A172 (cell line): Measurements from ENCODE around the gene PCGF5. TPM values are rescaled to one million over a fixed set of nuclear protein-coding genes. Genes with fewer than 3 reads are reported as not detected.
A peak's percentile ranks its signal among the peaks of the same experiment; 100 is the strongest.
"Not testable (repeated sequence)": the region's sequence is repeated elsewhere in the genome, so short reads cannot be mapped to it uniquely, and the experiment has no call there.

ENCODE experiments used
- DNase-seq: peaks from one replicate; pipeline ENCODE4 v3.0.0-alpha.2; 2015; ENCODE audit warnings: low spot score
- total RNA-seq: library from RNA; depleted of rRNA; stranded (reverse); fragments of >200 nt; shearing (Covaris generic); gene quantifications from 2 replicates; pipeline ENCODE4 v1.2.3, GENCODE V29; 2014

PCGF5 gene
- total RNA-seq, 1 experiment from 2014 or later: 33.6 TPM

DNA sequence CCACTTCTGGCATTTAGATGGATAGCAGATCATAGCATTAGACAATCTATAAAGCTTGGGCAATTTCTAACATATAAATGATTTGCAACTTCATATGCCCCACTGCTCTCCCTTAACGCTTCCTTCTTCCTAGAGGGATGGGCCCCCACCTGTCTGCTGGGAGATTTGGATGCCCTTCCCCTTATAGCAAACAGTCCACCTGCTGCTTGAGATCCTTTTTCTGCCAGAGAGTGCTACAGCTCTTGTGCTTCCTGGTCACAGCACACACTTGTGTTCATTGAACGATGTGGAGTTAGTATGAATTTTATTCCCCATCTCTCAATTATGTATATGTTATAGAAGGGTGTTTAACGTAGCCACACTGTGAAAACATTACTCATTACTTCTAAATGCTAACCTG lies 10.4 kb upstream of the PCGF5 start:
- DNase-seq: no peak

DNA sequence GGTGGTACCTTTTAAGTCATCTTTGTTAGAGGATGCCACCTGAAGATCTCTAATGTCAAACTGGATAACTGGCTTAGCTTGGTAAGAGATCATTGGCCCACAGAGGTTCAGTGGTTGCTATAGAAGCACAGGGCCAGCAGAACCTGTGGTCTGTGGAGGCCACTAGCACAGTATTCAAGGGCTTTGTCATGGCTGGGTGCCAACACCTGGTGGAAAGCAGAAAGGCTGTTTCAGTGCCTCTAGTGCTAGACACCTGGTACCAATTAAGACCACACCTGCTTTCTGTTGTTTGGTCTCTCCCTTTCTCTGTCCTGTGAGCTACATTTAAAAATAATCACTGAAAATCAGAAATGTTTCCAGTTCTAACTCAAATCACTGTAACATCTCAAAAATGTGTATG lies 10.0 kb upstream of the PCGF5 start:
- no peak for DNase-seq

GRCh38 chr10:91211675-91212074 lies 8.8 kb upstream of the PCGF5 start:
- DNase-seq: no peak

GRCh38 chr10:91214911-91215310 lies 5.6 kb upstream of the PCGF5 start:
- DNase-seq: no peak

DNA sequence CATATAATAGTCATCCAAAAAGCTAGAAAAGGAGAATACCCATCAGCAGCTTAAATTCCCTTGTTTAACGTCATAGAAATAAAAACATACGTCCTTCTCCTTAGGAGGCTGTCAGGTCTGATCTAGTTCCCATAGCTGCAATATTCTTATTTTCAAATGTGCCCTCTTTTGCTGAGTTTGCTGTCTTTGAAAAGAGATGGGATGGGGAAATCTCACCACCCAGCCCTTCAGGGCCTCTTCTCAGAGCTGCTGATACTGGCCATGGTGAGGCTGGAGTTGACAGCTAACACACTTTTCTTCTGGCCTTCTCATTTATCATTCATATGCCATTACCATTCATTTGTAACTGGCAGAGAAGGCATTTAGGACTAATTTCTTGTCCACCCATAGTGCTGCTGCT lies 5.1 kb upstream of the PCGF5 start:
- DNase-seq: no peak

GRCh38 chr10:91219371-91220193 lies 881 bp upstream of the PCGF5 start:
- DNase-seq: no peak

DNA sequence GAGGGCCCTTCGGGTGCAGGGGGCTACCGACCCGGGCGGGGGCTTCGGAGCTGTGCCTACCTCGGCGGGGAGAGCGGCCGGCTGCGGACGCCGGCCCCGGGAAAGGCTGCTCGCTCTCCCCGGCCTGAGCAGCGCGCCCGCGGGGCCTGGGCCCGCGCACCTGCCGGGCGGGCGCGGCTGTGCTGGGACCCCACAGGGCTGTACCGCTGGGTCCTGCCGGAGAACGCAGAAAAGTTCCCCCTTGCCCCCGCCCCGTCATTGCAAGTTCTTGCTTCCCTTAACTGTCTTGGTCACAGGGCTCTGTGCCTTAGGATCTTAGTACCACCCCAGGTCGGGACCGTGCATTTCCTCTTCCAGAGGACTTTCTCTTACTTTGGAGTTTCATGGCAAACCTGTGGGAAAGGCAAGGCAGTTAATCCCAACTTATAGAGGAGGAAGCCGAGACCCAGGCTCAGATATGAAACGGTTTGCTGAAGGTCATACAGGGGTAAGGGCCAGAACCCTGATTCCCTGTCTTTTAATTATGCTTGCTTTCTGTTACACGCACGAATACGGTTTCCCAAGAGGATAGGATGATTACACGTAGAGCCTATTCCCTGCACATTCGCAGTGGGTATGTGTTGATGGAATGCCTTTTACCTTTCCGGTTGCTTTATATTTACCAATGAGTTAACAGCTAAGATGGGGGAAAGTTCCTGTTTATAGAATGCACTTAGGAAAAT lies 652 bp downstream of the PCGF5 start:
- peak; percentile 30 for DNase-seq

GRCh38 chr10:91226093-91226492 lies 5.6 kb downstream of the PCGF5 start:
- DNase-seq: no peak

DNA sequence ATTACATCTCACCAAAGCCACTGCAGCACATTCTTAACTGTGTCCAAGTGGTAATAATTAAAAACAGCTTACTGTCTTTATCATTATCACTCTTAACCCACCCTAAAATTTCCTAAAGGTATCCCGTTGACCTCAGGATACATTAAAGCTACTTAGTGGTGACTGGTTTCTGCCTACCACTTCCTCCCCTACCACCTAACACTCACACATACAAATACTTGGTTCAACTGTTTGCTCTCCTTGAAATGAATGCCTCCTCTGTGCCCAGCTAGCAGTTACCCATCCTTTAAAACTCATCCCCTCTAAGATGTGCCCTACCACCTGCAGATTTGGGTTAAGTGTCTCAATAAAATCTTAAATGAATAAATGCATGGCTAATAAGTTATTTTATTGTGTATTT lies 7.1 kb downstream of the PCGF5 start:
- no peak for DNase-seq

DNA sequence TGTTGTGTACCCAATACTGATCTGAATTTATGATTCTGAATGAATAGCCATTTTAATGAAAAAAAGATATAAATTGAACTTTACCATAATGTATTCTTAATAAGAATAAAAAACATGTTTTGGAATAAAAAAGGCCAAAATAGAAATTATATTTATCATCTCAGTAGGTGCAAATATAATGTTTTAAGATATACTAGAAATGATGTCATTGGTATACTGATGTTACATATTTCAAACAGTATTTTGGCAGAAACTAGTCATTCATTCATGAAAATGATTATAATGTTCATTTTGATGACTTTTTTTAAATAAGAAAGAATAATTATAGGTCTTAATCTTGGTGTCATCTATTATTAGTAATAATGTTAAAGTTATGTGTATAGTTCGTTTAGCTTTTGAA lies 9.2 kb downstream of the PCGF5 start:
- DNase-seq: no peak

GRCh38 chr10:91238191-91238590 lies 17.7 kb downstream of the PCGF5 start:
- no peak for DNase-seq

GRCh38 chr10:91239789-91240188 lies 19.3 kb downstream of the PCGF5 start:
- DNase-seq: no peak

GRCh38 chr10:91242940-91243339 lies 22.5 kb downstream of the PCGF5 start:
- no peak for DNase-seq

- no peak for DNase-seq
Measured at GRCh38 chr10:91247360-91248111, 27.1 kb downstream of the PCGF5 start.

DNA sequence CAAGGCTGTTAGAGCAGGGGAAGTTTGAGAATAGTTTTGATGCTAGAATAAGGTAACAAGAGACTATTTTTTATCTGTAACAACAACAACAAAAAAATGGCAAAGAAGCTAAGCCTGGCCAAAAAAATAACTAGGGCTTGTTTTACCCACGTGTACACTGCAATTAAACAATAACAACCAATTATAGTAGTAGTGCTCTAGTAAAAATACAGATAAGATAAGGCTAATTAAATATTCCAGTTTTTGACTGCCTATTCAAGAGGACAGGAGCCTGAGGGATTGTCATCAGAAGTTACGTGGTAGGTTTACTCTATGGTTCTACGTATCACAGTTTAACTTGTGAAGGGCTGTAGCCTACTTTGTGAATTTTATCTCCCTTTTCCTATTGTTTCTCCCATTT lies 29.2 kb downstream of the PCGF5 start:
- DNase-seq: no peak

DNA sequence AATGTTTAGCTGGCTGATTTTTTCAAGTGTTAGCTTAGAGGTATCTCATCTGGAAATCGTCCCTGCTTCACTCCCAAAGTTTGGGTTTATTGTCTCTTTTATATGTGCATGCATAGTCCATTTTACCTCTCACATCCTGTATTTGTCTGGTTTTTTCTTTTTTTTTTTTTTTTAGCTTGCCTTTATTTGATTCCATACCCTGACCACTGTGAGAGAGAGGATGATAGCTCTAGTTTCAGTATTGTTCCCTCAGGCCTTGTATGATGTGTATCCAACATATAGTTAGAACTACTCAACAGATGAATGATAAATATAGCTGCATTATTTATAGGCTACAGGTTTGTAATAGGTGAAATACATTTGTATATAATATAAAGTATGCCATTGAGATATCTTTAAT lies 29.9 kb downstream of the PCGF5 start:
- DNase-seq: no peak

DNA sequence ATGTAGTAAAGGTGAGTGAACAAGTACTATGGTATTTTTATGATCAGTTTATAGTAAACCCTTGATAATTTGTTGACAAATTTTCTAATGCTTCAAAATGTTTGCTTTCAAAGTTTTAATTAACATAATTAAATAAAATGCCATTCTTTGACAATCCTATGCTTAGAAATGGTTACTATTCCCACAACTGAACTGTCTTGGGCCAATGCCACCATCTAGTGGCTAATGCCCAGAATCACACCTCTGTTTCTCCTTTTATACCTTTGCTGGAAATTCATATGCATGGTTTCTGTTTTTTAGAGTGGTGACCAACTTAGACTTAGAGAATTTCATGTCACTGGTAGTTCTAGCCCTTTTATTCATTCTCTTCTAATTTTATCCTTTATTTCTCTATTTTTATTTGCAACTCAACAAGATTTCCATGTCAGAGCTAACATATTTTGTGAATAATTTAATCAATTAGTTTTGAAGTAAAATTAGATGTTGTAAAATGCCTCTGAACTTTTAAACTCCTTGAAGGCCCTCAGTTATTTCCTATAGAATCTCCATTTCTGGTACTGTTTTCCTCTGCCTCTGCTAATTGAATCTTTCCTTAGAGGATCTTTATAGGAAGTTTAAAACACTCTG lies 31.1 kb downstream of the PCGF5 start:
- peak; percentile 68 for DNase-seq

DNA sequence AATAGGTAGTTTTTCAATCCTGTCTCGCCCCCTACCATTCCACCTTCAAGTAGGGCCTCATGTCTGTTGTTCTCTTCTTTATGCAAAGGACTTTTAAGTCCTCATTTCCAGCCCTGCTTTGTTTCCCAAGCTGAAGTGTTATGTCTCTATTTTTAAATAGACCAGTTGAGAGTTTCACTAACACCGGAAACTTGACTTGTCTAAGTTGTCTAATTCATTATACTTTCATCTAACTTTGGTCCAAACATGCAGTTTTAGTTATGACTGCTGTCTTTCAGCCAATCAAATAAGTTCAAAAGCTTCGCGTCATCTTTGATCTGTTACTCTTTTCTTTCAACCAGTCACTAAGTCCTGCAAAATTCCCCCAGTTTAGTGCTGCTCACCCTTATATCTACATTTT lies 32.8 kb downstream of the PCGF5 start:
- DNase-seq: no peak

DNA sequence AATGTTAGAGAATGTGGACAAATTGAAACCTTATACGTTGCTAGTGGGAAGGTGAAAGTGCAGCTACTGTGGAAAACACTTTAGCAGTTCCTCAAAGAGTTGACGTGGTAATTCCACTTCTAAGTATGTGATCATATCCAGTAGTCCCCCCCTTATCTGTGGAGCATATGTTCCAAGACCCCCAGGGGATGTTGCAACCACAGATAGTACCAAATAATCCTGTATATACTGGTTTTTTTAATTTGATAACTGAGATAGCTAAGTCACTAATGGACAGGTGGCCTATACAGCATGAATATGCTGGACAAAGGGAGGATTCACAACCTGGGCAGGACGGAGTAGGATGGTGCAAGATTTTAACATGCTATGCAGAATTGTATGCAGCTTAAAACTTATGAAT lies 36.8 kb downstream of the PCGF5 start:
- DNase-seq: no peak

DNA sequence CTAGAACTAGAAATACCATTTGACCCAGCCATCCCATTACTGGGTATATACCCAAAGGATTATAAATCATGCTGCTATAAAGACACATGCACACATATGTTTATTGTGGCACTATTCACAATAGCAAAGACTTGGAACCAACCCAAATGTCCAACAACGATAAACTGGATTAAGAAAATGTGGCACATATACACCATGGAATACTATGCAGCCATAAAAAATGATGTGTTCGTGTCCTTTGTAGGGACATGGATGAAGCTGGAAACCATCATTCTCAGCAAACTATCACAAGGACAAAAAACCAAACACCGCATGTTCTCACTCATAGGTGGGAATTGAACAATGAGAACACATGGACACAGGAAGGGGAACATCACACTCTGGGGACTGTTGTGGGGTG lies 40.0 kb downstream of the PCGF5 start:
- not testable (repeated sequence) for DNase-seq

DNA sequence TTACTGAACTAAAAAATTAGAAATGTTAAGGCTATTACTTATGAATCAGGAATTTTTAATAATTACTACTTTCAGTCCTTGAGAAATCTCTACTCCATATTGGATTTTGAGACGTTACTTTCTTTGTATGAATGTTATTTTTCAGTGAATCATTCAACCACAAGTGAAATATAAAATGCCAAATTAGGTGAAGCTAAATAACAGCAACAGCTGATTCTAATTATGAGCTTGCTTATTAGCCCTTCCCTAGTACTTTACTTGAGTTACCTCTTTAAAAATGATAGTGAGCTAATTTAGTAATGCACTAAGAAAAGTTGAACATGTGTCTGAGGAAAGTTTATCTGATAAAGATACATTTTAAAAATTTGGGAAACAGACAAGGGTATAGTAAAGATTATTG lies 51.4 kb downstream of the PCGF5 start:
- DNase-seq: no peak

- DNase-seq: no peak
Measured at GRCh38 chr10:91284486-91285090, 64.1 kb downstream of the PCGF5 start.
